ENCODE measurements around the gene STX16.

GRCh38 chr20:58701431-58702160 is 50.5 kb downstream of the STX16 start:
- TF ChIP-seq CTCF (IDR thresholded peaks at IDR 0.05): no peak
- no peak for TF ChIP-seq POLR2A (IDR thresholded peaks at IDR 0.05)

All from esophagus squamous epithelium (tissue), 4 donors.